Tongue (tissue), 2 donors: ENCODE data around the gene EDIL3. TPM values are rescaled to one million over a fixed set of nuclear protein-coding genes. Genes with fewer than 3 reads are reported as not detected.
"Not testable (repeated sequence)": the region's sequence is repeated elsewhere in the genome, so short reads cannot be mapped to it uniquely, and the experiment has no call there.

Experiments used
- DNase-seq: peaks from one replicate; pipeline ENCODE4 v3.0.0-alpha.2; 2015
- total RNA-seq: library from RNA; depleted of rRNA; stranded (reverse); fragments of >200 nt; gene quantifications from one replicate; pipeline ENCODE4 v1.2.3, GENCODE V29; 2014

EDIL3 gene
- total RNA-seq, 1 donor from 2014 or later, result 11.3 TPM

DNA sequence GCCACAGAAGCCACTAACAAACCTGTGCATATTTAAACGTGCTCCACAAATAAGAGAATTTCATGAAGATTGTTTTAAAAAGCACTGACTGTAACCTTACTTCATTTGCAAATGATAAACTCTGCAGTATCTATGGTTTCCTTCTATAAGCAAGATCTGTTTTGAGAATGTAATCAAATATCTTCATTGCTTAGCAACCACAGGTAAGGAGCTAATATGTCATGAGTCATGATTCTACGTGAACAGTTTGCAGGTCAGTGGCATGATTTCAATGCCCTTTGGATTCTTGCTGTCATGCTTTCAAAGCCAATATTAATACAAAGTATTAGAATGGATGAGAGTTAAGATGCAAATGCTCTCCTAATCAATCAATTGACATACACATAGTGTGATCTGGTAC lies 325.0 kb downstream of the EDIL3 start:
- DNase-seq, result no peak

DNA sequence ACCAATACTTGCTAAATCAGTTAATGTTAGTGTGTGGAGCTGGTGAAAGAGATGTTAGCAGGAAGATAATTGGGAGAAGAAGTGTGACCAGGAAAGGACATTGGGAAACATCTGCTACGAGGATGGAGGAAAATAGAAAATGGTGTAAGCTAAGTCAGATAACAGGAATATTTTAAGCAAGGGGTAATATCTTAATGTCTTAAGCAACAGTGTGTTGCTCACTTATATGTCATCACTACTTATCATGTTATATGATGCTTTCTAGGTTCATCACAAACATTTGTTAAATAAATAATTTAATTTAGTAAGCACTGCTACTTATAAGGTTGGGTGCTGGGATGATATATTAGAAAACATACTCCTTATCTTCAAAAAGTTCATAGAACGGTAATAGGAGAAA lies 326.1 kb downstream of the EDIL3 start:
- DNase-seq, result no peak

DNA sequence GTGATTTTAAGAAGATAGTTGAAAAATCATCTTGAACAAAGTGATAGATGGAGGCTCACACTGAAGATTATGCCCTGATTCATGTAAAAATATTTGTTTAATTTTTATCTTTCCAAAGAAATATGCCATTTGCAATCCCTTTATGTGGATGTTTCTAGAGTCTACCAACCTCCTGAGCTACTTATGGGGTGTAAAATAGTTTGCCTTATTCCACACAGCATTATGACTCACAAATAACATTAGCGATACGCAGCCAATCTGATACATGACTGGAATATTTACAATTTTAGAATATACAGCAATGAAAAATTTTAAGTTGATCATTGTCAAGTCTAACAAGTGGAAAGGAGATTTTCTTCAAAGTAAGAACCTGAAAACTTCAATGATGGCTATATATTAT lies 327.5 kb downstream of the EDIL3 start:
- DNase-seq, result no peak

DNA sequence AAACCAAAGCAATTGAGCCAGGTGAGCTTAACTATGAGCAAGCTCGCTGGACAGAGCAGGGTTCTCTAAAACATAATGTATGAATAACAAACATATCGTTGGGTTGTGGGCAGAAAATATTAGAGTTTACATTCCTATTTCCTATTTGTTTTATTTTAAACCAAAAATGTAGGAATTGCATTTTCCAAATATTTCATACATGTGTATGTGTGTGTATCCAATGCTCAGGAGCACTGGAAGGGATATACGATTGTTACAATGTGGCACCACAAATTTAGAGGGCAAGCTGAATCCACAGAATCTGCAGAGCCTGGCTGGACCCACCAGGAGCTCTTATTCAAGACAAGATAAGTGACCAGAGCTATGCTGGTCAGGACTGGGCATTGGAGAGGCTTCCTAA lies 338.7 kb downstream of the EDIL3 start:
- DNase-seq, result no peak

DNA sequence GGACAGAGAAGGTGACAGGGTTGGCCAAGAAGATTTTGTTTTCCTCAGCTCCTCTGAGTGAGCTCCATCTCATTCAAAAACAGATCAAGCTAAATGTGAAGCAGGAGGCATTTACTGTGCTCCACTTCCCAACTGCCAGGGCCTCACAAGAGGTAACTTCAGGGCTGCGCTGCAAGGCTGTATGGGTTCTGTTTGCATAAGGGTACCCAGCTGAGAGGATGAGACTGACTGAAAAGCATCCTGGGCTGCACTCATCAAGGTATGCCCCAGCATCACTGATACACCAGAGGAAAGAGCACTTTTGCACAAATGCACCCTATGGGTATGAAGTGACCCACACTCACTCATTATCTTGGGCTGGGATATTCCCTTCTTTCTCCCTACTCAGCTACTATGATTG lies 347.8 kb downstream of the EDIL3 start:
- no peak for DNase-seq

DNA sequence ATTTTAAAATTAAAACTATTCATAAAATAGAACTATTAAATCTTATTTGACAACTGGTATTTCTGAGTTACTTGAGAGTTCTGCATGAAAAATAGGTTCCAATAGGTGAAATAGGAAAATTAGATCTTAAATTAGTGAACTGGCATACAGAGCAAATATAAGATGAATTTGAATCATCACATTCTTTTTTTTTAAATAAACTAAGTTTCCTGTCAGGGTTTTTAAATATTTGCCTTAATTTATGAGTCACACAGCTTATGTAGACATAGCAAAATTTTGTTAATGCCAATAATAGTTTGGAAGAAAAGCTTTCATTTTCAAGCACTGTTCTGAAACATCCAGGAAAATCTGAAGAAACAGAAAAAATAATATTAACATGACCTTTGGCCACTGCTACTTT lies 352.4 kb downstream of the EDIL3 start:
- no peak for DNase-seq

DNA sequence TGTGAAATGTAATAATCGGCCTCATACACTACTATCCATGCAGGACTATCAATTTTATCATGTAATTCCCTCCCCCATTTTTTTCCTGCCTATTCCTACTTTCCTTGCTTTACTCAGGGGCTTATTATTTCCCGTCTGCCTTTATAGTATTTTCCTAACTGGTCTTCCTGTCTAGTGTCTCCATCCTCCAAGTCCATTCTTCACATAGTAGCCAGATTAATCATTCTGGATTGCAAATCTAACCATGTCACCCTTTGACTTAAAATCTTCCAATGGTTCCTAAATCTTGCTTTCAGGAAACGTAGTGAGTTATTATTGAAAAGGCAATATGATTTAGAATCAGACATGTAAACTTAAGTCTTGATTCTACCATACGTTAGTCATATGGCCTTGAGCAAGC lies 356.6 kb downstream of the EDIL3 start:
- DNase-seq, result no peak

DNA sequence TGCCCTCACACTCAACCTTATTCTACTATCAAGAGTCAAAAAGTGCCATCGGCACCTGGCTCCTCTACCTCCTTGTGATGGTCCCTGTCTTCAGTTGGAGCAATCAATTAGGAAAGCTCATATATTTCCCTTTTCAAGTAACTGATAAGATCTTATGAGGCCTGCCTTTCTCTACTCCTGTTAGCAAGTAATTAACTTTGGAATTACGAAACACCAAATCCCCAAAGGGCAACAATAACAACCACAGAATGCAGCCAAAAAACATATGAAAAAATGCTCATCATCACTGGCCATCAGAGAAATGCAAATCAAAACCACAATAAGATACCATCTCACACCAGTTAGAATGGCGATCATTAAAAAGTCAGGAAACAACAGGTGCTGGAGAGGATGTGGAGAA lies 366.2 kb downstream of the EDIL3 start:
- not testable (repeated sequence) for DNase-seq

DNA sequence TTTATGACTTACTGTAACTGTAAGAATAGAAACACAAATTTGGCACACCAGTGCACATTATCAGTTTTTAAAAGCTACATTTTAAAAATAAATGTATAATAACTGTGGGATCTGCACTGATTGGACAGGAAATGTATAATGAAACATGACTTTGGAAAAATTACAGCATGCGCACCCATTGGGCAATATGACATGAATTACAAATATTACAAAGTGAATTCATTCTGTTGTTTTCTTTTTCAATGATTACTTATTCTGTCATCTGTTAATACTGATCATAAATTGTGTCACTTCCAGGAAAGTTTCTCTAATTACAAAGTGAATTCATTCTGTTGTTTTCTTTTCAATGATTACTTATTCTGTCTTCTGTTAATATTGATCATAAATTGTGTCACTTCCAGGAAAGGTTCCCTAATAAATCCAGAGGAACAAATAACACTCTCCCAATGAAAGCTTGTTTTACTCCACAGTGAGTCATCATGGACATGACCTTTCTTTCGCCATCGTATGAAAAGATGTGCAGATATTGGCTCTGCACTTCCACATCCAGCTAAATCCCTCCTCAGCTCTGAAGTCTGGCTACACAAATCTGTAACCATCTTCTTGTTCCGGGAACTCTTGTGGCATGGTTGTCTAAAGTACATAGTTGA lies 367.0 kb downstream of the EDIL3 start:
- no peak for DNase-seq

DNA sequence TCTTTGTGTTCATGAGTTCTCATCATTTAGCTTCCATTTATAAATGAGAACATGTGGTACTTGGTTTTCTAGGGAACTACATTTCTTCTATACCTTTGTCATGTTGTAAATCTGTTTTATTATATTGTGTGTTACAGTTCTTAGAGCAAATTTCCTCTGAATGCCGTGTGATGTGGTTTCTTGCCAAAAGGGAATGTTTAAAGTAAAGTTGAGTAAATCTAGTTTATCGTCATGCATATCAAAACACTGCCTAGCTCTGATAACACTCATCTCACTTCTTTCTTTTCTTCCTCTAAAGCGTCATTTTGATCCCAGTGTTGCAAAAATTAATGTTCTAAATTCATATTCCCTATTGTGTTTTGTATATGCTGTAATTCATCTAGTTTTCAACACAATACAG lies 368.6 kb downstream of the EDIL3 start:
- DNase-seq, result no peak

DNA sequence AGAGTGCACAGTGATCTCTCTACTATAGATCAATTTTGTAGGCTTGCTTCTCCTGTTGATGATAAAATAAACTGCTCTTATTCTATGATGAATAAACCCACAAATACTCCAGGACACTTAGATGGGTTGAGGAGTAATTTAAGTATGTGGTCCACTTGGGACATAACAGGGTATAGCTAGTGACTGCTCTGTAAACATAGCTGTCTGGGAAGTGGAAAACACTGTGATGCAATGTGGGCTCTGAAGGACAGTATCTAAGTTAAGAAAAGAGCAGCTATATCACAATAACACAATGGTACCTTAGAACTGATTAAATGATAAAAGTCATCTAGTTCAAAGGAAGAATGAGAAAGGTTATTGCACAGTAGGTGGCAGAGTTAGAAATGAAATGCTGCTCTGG lies 369.7 kb downstream of the EDIL3 start:
- no peak for DNase-seq

DNA sequence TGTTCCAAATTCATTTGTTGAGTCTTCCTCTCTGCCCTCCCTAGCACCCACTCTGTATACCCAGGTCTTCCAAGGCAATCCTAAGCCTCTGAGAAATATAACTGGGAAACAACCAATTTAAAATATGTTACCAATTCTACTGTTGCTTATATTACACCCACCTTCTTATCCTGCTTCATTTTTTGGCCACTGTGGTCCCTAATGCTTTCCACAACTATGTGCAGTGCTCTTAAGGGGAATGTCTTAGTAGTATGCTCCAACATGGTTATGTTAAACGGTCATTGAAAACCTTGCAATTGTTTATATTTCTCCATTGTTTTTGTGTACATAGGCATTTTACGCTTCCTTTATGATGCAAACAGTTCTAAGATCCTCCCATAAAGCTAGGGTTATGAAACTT lies 390.9 kb downstream of the EDIL3 start:
- no peak for DNase-seq

DNA sequence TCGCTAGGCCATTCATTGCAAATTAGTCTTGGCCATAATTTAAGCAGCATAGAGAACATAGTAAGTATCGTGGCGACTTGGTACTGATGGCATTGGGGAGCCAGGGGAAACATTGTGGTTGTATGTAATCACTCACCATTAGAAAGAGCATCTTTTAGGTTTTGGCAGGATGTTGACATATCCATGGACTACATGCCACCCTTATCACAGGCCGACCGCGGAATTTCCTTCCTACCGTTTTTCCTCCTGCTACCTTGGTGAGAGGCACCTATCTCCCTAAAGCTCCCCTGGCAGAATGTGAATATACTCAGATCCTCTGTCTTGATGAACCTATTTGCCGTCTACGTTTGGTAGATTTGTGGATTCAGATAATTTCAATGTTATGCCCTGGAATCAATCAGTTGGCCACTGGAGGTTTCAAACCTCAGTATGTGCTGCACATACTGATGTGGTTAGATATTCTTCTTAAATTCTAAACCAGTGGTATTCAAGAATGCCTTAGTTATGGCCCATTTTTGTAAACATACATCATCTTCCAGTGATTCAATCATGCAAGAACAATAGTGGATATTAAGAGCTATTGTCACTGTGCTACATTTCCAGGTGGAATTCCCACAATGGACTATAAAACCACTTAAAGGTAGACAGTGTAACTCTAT lies 393.0 kb downstream of the EDIL3 start:
- DNase-seq, result no peak

DNA sequence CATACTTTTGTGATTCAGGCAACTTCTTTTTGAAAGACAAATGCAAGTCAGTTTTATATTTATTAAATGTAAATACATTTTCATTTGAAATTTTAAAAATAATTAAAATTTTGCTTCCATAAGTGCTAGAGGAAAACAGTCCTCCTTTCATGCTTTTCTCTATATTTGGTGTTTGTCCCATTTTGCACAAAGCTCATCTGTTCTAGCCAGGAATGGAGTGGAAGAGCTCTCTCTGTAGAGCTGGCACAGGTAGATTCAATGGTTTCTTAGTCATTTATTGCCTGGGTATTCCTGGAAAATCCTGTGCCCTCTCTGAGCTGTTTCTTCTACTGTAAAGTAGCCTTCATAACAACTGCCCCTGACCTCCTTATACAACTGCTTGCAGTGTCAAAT lies 396.4 kb downstream of the EDIL3 start:
- DNase-seq, result peak; percentile 3

DNA sequence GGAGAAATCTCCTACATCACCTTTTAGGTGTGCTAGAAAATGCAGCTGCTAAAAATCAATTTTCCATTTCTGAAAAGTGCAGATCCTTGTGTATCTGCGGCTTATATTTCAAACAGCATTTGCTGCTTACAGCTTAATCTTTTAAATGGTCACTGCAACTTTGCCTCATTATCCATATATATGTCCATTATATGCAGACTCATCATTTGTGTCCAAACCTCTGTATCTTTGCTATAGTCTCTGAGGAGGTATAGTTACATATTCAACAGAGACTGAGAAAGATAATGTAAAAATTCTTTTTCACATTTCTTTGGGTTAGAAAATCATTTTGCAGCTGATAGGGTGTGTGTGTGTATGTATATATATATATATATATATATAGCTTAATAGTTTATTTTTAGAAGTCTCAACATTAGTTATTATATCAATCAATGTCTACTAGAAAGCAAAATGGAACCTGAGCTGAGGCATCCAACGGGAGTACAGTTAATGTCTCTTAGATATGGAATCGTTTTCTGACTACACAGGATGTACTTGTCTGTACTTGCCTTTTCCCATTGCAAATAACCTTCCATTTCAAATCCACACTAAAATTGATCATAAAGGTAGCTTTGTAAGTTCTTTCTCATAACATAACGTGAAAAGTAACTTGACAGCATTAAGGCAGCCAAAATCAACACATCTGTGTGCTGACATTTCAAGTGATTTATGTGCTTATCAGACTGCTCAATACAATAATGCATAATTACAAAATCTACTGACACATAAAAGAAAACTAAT lies 397.0 kb downstream of the EDIL3 start:
- DNase-seq, result peak; percentile 15

DNA sequence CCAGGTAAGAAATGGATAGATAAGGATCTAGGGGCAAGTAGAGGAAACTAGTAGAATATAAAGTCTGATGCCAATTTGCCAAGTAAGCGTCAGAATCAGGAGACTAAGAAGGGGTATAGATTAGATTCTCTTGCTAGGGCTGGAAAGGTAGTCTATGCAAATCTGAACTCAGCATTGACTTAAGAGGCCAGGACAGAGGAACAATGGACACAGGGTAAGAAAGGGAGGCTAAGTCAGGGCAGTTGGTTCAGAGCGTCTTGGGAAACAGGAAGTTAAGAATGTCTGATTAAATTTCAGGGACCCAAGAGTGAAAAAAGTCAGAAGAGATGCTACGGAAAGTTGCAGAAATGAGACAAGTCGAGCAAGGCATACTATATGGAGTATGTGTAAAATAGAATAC lies 400.8 kb downstream of the EDIL3 start:
- no peak for DNase-seq

DNA sequence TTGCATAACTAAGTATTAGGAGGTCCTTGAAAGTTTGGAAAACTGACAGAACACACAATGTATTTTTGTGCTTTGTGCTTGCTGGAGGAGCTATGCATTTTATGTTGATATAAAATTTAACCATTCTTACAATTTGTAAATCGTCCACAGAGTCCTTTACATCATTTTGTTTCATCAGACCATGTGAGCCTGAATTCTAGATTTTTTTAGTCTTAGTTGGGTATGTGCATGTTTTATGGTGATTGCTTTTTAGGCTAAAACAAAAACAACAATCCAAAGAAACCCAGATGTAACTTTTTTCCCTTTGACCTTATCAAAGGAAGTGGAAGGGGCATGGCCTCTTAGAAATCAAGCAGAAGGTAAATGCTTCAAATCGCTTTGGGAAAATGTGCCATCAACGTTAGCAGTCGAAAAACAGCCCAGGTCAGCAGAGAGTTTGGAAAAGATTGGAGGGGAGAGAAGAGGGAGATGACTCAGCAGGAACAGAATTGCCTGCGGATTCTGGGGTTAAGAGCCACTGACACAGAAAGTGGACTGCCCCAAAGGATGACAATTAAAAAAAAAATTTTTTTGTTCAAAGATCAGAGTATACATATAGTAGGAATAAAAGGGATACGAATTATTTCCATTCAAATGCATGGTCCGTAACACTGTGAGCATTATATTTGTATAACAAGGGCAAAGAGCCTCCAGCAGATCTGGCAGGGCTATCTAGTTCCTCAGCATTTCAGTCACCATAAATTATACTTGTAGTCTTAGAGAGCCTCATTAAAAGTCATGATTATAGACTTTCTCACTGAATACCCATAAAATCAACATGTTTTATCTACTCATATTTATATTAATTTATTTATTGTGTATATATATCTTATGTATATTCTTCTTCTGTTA lies 410.5 kb downstream of the EDIL3 start:
- no peak for DNase-seq

DNA sequence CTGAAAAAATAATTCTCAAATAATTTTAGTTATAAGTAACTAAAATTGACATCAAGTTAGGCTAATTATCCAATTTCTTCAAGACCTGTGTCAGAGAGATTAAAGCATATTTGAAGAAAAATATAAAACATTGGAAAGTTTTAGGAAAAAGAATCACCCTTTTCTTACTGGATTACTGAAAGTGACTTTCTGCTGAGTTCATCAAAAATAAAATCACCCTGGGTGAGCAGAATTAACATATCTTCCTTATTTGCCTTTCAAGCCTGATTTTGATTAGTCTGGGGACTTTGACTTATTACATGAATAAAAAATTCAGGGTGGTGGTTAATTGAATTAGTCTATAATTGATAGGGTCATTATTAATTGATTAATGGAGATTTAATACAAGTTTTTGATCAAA lies 411.8 kb downstream of the EDIL3 start:
- DNase-seq, result no peak

DNA sequence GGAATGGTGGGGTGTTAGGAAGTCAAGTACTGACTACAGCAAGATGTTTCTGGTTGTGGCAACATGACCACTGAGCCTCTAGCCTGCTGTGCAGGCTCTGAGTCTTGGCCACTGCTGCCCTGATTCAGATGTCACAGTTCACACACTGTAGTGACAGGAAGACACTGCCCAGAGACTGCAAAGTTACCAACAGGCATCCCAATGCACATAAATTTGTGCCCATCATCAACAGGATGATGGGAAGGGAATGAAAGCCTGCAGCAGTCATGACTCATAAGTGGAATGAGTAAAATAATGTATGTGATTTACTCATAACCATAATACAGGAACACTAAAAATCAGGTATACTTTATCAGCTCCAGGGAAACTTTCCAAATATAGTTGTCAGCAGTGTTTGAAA lies 412.4 kb downstream of the EDIL3 start:
- DNase-seq, result no peak

DNA sequence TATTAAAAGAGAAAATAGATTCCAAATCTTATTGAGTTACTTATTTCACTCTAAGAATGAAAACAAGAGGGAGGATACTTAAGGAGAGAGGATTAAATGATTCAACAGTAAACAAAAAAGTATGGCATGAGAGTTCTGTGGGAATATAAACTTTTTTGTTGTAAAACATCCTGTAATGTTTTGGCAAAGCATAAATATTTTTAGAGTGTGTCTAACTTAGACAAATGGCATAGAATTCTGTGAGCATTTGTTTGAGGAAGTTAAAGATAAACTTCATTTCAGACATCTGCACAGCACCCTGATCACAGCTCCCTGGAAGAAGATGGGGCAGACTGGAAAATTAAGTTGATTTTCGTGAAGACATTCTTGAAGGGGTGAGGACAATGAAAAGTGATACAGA lies 417.3 kb downstream of the EDIL3 start:
- no peak for DNase-seq

DNA sequence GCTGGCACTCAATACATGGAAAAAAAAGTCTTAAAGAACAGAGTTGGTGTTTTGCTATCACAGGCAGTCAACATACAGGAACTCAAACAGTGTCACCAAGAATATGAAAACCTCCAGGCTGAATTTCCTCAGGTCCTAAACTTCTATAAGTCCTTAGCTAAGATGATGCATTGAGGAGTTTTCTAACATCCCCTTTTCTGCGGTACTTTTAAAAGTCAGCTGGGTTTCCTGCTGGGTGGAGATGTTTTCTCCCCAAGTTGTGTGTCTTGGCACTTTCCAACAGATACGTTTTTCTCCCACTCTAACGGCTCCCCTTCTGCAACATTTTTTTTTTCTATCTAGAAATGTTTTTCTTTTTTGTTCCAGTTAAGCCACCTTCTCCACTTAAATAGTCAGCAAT lies 419.2 kb downstream of the EDIL3 start:
- DNase-seq, result peak; percentile 10

DNA sequence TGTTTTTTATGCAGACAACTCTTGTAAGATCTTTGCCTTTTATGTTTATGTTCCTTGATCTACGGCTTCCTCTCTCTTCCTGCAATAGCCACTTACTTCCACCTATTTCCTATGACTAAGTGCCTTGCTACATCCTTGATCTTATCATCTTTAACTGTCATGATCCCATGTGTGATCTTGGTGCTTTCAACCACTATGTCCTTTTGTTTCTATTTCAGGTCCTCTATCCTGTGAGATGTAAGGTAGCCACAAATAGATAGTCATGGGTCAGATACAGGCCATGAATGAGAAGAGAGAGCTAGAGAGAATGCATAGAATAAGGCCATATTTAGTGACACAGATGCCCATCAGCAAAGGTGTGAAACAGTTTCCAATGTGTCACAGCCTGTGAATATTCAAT lies 420.4 kb downstream of the EDIL3 start:
- no peak for DNase-seq

DNA sequence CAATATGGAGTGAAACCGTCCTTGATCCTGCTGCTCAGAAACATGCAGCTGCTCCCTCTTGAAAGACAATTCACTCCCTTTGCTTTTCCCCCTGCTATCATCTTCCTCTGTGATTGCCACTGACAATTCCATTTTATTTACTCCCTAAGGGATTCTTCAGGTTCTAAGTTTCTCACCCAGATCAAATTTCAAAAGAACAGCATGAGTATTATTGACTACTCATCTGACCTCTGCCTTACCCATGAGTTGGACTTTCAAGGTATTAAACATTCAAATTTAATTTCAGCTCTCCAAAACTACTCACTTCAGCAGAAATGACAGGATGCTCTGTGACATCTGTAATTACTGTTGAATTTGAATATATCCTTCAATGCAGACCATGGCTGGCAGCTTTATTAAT lies 427.5 kb downstream of the EDIL3 start:
- peak; percentile 11 for DNase-seq
